Measurements from ENCODE around the gene PDE4B.

GRCh38 chr1:66275601-66276023 is 482.9 kb downstream of the PDE4B start:
- no peak for TF ChIP-seq EZH2phosphoT487 (IDR thresholded peaks at IDR 0.05)
- no peak for TF ChIP-seq CTCF (IDR thresholded peaks at IDR 0.05)
